HCT116 (cell line): ENCODE measurements around the gene RAET1E. TPM values are rescaled to one million over a fixed set of nuclear protein-coding genes. Genes with fewer than 3 reads are reported as not detected.
A peak's percentile ranks its signal among the peaks of the same experiment; 100 is the strongest.
"Not testable (repeated sequence)": the region's sequence is repeated elsewhere in the genome, so short reads cannot be mapped to it uniquely, and the experiment has no call there.

Source experiments
- ATAC-seq: fragments of 200-7000 bp; cut with Tn5 transposase; 2 replicates; pipeline ENCODE4 v1.9.1; 2020; ENCODE audit warnings: mild to moderate bottlenecking, moderate library complexity
- BruUV-seq: library from RNA; stranded (reverse); fragments of 400-500 nt; replicated peaks from 2 replicates; lab custom pipeline; 2021; lab: Mats Ljungman, UMichigan
- CTCF ChIA-PET: fragments of 300-600 bp; sonication (Branson Sonifier 250); formaldehyde crosslinking; loops from one replicate; lab custom pipeline; 2021; ENCODE audit warnings: antibody characterized with exemption; lab: Charles Lee
- POLR2A ChIA-PET: fragments of 300-600, 350-600 bp; sonication (Branson Sonifier 250); formaldehyde crosslinking; loops from one replicate; lab custom pipeline; 2021; ENCODE audit warnings: antibody characterized with exemption; lab: Charles Lee
- RAD21 ChIA-PET, 2 experiments: fragments of 300-600 bp; sonication (Branson Sonifier 250); formaldehyde crosslinking; loops; one replicate each; lab custom pipeline; 2023; ENCODE audit warnings: low total read pairs in 2 of 2; ENCODE audit not compliant: uncharacterized antibody in 2 of 2, unreplicated experiment in 2 of 2, low non-redundant PET in 1 of 2; lab: Charles Lee
- DNase-seq: peaks from one replicate; pipeline ENCODE4 v3.0.0-alpha.2; 2010; ENCODE audit warnings: low read depth, low spot score
- H2AFZ ChIP-seq: fragments of 200-600 bp; shearing (Covaris generic), sonication (generic); 2 replicates; pipeline ENCODE4 v1.6.1; 2017; ENCODE audit warnings: low read depth, mixed run types, mixed read lengths, antibody characterized with exemption, low read length; ENCODE audit not compliant: poor library complexity, severe bottlenecking
- H3K27ac ChIP-seq: 2 replicates; pipeline ENCODE4 v1.5.1; 2012; ENCODE audit warnings: low read depth, low read length
- H3K27me3 ChIP-seq: fragments of 200-600 bp; sonication (generic); 2 replicates; pipeline ENCODE4 v1.6.1; 2016; ENCODE audit warnings: mixed run types, low read length, mixed read lengths; ENCODE audit not compliant: insufficient read depth
- H3K36me3 ChIP-seq, 2 experiments: fragments of 200-500 bp in 1 of 2; fragments of 200-600 bp in 1 of 2; sonication (Bioruptor generic) in 1 of 2; sonication (generic) in 1 of 2; 2 replicates each; pipeline versions ENCODE4 v1.5.1 to v1.6.1; 2014 to 2016; ENCODE audit warnings: low read length in 2 of 2, inconsistent platforms in 1 of 2, mixed read lengths in 1 of 2, mixed run types in 1 of 2; ENCODE audit not compliant: insufficient read depth in 2 of 2, control insufficient read depth in 1 of 2
- H3K4me1 ChIP-seq, 2 experiments: fragments of 200-600 bp in 1 of 2; sonication (generic) in 1 of 2; 2 replicates each; pipeline versions ENCODE4 v1.5.1 to v1.6.1; 2012 to 2017; ENCODE audit warnings: low read length in 2 of 2, inconsistent platforms in 1 of 2, mild to moderate bottlenecking in 1 of 2, mixed read lengths in 1 of 2, mixed run types in 1 of 2, moderate library complexity in 1 of 2; ENCODE audit not compliant: insufficient read depth in 2 of 2, control insufficient read depth in 1 of 2
- H3K4me2 ChIP-seq: fragments of 200-600 bp; sonication (generic); 2 replicates; pipeline ENCODE4 v1.6.1; 2017; ENCODE audit warnings: mixed run types, low read length, mixed read lengths
- H3K4me3 ChIP-seq, 2 experiments: fragments of 200-600 bp in 1 of 2; sonication (generic) in 1 of 2; replicated peaks in 1 of 2; 2 replicates each; pipeline ENCODE4 v1.5.1; 2011 to 2016; ENCODE audit warnings: low read length in 2 of 2, control low read depth in 1 of 2, low read depth in 1 of 2, mild to moderate bottlenecking in 1 of 2, mixed read lengths in 1 of 2, mixed run types in 1 of 2
- H3K79me2 ChIP-seq: fragments of 200-600 bp; sonication (generic); 2 replicates; pipeline ENCODE4 v1.6.1; 2017; ENCODE audit warnings: mild to moderate bottlenecking, mixed run types, low read length, moderate library complexity, mixed read lengths; ENCODE audit not compliant: insufficient read depth
- H3K9ac ChIP-seq: fragments of 200-600 bp; sonication (generic); 2 replicates; pipeline ENCODE4 v1.6.1; 2016; ENCODE audit warnings: low read length, mixed read lengths
- H3K9me2 ChIP-seq: fragments of 200-600 bp; sonication (generic), shearing (Covaris generic); 2 replicates; pipeline ENCODE4 v1.6.1; 2017; ENCODE audit warnings: mixed run types, mild to moderate bottlenecking, moderate library complexity; ENCODE audit not compliant: insufficient read depth
- H3K9me3 ChIP-seq, 2 experiments: fragments of 200-500 bp in 1 of 2; fragments of 200-600 bp in 1 of 2; sonication (Bioruptor generic) in 1 of 2; sonication (generic) in 1 of 2; 2 replicates each; pipeline ENCODE4 v1.6.1; 2014 to 2017; ENCODE audit warnings: low read length in 2 of 2, mixed read lengths in 2 of 2, inconsistent platforms in 1 of 2, low read depth in 1 of 2, mild to moderate bottlenecking in 1 of 2, mixed run types in 1 of 2, moderate library complexity in 1 of 2; ENCODE audit not compliant: control insufficient read depth in 1 of 2, insufficient read depth in 1 of 2
- H4K20me1 ChIP-seq: fragments of 200-600 bp; sonication (generic), shearing (Covaris generic); 2 replicates; pipeline ENCODE4 v1.6.1; 2017; ENCODE audit warnings: mixed run types, mild to moderate bottlenecking, moderate library complexity; ENCODE audit not compliant: insufficient read depth
- ELF1 ChIP-seq: IDR thresholded peaks from 2 replicates; pipeline ENCODE4 v1.6.1; 2012; ENCODE audit warnings: low read depth, borderline replicate concordance
- EZH2 ChIP-seq: fragments of 200-600 bp; sonication (generic); IDR thresholded peaks from 2 replicates; pipeline ENCODE4 v1.6.1; 2017; ENCODE audit warnings: antibody characterized with exemption, mixed run types
- FOSL1 ChIP-seq: IDR thresholded peaks from 2 replicates; pipeline ENCODE4 v1.6.1; 2012; ENCODE audit warnings: low read depth
- RAD21 ChIP-seq: IDR thresholded peaks from 2 replicates; pipeline ENCODE4 v1.6.1; 2012; ENCODE audit warnings: low read depth, mild to moderate bottlenecking
- intact Hi-C: fragments of 100-400 bp; cut with micrococcal nuclease; formaldehyde crosslinking; loops from 2 replicates; pipeline ENCODE4 v1.10.0; 2022
- total RNA-seq: library from RNA; stranded (reverse); gene quantifications from one replicate; pipeline ENCODE4 v1.2.1, GENCODE V29; 2021; ENCODE audit not compliant: unreplicated experiment
- TF ChIP-seq, protein P1 (sequence below), 3 experiments: fragments of 200-600 bp in 1 of 3; sonication (generic) in 1 of 3; IDR thresholded peaks in 2 of 3; conservative IDR thresholded peaks in 1 of 3; 2 replicates each; pipeline ENCODE4 v1.5.1; 2012 to 2017; ENCODE audit warnings: low read depth in 2 of 3, low read length in 2 of 3, antibody characterized with exemption in 1 of 3, borderline replicate concordance in 1 of 3, control low read depth in 1 of 3, mild to moderate bottlenecking in 1 of 3, mixed read lengths in 1 of 3, mixed run types in 1 of 3, moderate library complexity in 1 of 3; ENCODE audit not compliant: insufficient read depth in 1 of 3
- TF ChIP-seq, protein P2 (sequence below): IDR thresholded peaks from 2 replicates; pipeline ENCODE4 v1.6.1; 2012

Gene RAET1E
- total RNA-seq, 1 experiment from 2014 or later = 3.9 TPM

DNA sequence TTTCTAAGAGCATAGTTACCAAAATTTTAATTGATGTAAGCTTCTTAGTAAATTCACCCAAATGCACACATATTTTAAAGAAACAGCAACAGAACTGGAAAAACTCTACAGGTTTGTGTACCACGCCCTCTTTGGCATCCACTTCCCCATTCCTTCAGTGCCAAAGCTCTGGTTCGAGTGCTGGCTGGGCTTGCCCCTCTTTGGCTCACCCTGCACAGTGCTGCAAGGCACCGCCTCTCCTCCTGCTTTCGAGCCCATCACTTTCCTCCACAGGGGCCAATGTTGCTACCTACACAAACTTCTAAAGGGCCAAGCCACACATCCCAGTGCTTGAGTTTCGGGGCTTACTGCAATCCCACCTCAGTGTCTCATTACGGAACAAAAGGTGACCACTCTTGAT, 43.4 kb downstream of the RAET1E start:
- H3K4me2 ChIP-seq = peak overlapping the region; percentile 74
- no peak overlapping the region for H2AFZ ChIP-seq
- DNase-seq (no peak), ATAC-seq (peak; percentile 81)
- H3K9me3 ChIP-seq = no peaks in the 10 kb centered on the region
- BruUV-seq = no TSS peak
- peak overlapping the region; percentile 68 for H3K27ac ChIP-seq
- H3K79me2 ChIP-seq = peaks cover 3% of the 10 kb centered on the region; the same call in 1 of the 2 replicates
- intact Hi-C loops = no loop called here
- H3K9me2 ChIP-seq = no peaks in the 10 kb centered on the region
- H3K36me3 ChIP-seq = no peaks in the 10 kb centered on the region
- peak overlapping the region in 1 of 2 experiments; percentile 40; a peak in 3 of 4 replicates for H3K4me3 ChIP-seq
- peaks cover 38 to 43% of the 10 kb centered on the region in 2 experiments for H3K4me1 ChIP-seq
- CTCF ChIA-PET = no interaction called here
- no peaks in the 10 kb centered on the region for H4K20me1 ChIP-seq
- peak overlapping the region; percentile 38 for H3K9ac ChIP-seq
- RAD21 ChIA-PET = no interaction called here
- POLR2A ChIA-PET = no interaction called here
- TF ChIP-seq ELF1 (no peak; the same call in 1 of the 2 replicates), FOSL1 (0 out of 2 replicates have a peak, but pooled peaks have one; percentile 6), EZH2 (no peak), RAD21 (no peak)
- TF ChIP-seq, protein P1, sequence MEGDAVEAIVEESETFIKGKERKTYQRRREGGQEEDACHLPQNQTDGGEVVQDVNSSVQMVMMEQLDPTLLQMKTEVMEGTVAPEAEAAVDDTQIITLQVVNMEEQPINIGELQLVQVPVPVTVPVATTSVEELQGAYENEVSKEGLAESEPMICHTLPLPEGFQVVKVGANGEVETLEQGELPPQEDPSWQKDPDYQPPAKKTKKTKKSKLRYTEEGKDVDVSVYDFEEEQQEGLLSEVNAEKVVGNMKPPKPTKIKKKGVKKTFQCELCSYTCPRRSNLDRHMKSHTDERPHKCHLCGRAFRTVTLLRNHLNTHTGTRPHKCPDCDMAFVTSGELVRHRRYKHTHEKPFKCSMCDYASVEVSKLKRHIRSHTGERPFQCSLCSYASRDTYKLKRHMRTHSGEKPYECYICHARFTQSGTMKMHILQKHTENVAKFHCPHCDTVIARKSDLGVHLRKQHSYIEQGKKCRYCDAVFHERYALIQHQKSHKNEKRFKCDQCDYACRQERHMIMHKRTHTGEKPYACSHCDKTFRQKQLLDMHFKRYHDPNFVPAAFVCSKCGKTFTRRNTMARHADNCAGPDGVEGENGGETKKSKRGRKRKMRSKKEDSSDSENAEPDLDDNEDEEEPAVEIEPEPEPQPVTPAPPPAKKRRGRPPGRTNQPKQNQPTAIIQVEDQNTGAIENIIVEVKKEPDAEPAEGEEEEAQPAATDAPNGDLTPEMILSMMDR (IDR thresholded peaks at IDR 0.05 in 2 of 3, conservative IDR thresholded peaks at IDR 0.05 in 1 of 3; ENCODE audit: borderline replicate concordance in 1 of 3, insufficient read depth in 1 of 3, low read depth in 2 of 3, low read length in 2 of 3) = no peak
- TF ChIP-seq, protein P2, sequence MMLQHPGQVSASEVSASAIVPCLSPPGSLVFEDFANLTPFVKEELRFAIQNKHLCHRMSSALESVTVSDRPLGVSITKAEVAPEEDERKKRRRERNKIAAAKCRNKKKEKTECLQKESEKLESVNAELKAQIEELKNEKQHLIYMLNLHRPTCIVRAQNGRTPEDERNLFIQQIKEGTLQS = no peak
- H3K27me3 ChIP-seq = no peaks in the 10 kb centered on the region

DNA sequence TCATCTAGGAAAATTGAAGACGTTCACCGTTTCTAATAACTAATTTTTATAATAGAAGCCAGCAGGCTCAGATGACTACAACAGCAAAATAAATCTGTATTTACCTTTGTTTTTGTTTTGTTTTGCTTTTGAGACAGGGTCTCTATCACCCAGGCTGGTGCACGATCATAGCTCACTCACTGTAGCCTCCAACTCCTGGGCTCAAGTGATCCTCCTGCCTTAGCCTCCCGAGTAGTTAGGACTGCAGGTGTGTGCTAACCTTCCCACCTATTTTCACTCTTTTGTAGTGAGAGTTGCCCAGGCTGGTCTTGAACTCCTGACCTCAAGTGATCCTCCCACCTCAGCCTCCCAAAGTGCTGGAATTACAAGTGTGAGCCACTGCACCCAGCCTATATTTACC, 43.9 kb downstream of the RAET1E start:
- DNase-seq, intact Hi-C loops, H3K4me3 ChIP-seq, CTCF ChIA-PET, BruUV-seq, RAD21 ChIA-PET, H3K79me2 ChIP-seq, H3K9me3 ChIP-seq, POLR2A ChIA-PET, H3K36me3 ChIP-seq, H2AFZ ChIP-seq, H4K20me1 ChIP-seq, H3K27me3 ChIP-seq, ATAC-seq, H3K9me2 ChIP-seq: not testable (repeated sequence)
- peak overlapping the region; percentile 10; the same call in 1 of the 2 replicates for H3K9ac ChIP-seq
- peak overlapping the region; percentile 74 for H3K4me2 ChIP-seq
- peaks cover 38 to 43% of the 10 kb centered on the region in 2 experiments for H3K4me1 ChIP-seq
- peak overlapping the region; percentile 29; the same call in 1 of the 2 replicates for H3K27ac ChIP-seq
